Gastroesophageal sphincter (tissue), 4 donors: ENCODE measurements around the gene CIAO2A. TPM values are rescaled to one million over a fixed set of nuclear protein-coding genes. Genes with fewer than 3 reads are reported as not detected.
A peak's percentile ranks its signal among the peaks of the same experiment; 100 is the strongest.

Experiments used
- ATAC-seq: fragments of 150-250 bp; one replicate; pipeline ENCODE4 v1.9.1; 2016; ENCODE audit warnings: mild to moderate bottlenecking, moderate library complexity
- H3K27ac ChIP-seq, 4 donors: fragments of 200-600 bp; sonication (generic) in 3 of 4; 1 replicate in 3 of 4; 2 replicates in 1 of 4; pipeline ENCODE4 v1.5.1; 2016 to 2019
- H3K27me3 ChIP-seq: fragments of 200-600 bp; sonication (generic); one replicate; pipeline ENCODE4 v1.5.1; 2019
- H3K36me3 ChIP-seq, 2 donors: fragments of 200-600 bp; sonication (generic); one replicate each; pipeline ENCODE4 v1.5.1; 2019; ENCODE audit warnings: control low read depth in 1 of 2
- H3K4me1 ChIP-seq, 3 donors: fragments of 200-600 bp; sonication (generic); 1 replicate in 2 of 3; 2 replicates in 1 of 3; pipeline ENCODE4 v1.5.1; 2016 to 2019; ENCODE audit warnings: control low read depth in 2 of 3
- H3K4me3 ChIP-seq, 2 donors: fragments of 200-600 bp; sonication (generic); one replicate each; pipeline ENCODE4 v1.5.1; 2019; ENCODE audit warnings: mild to moderate bottlenecking in 1 of 2, moderate library complexity in 1 of 2
- H3K9me3 ChIP-seq, 3 donors: fragments of 200-600 bp; sonication (generic); one replicate each; pipeline ENCODE4 v1.5.1; 2017 to 2019; ENCODE audit warnings: control low read depth in 2 of 3
- EP300 ChIP-seq: sonication (generic); formaldehyde crosslinking; IDR thresholded peaks from one replicate; pipeline ENCODE4 v1.6.1; 2017; ENCODE audit warnings: antibody characterized with exemption, mild to moderate bottlenecking
- POLR2A ChIP-seq, 2 donors: fragments of 450-650 bp; IDR thresholded peaks; one replicate each; pipeline ENCODE4 v1.6.1; 2017; ENCODE audit warnings: antibody characterized with exemption in 2 of 2, mild to moderate bottlenecking in 2 of 2, moderate library complexity in 1 of 2
- POLR2AphosphoS5 ChIP-seq: sonication (generic); formaldehyde crosslinking; IDR thresholded peaks from one replicate; pipeline ENCODE4 v1.6.1; 2017; ENCODE audit warnings: antibody characterized with exemption
- WGBS, 2 donors: methylation state at CpG; one replicate each; pipeline ENCODE4 v1.1.5; 2018; ENCODE audit warnings: low coverage in 1 of 2; 5-methylcytosine and 5-hydroxymethylcytosine counted together
- total RNA-seq, 4 donors: library from RNA; depleted of rRNA; stranded (reverse); fragments of >200 nt; gene quantifications; one replicate each; pipeline ENCODE4 v1.1.0, GENCODE V29; 2016
- TF ChIP-seq, protein P1 (sequence below), 4 experiments: fragments of 200-600 bp in 2 of 4; fragments of 450-650 bp in 2 of 4; sonication (generic) in 1 of 4; IDR thresholded peaks; one replicate each; pipeline ENCODE4 v1.5.1; 2017 to 2019; ENCODE audit warnings: antibody characterized with exemption in 4 of 4, mild to moderate bottlenecking in 2 of 4, moderate library complexity in 2 of 4

Gene CIAO2A
- total RNA-seq, 4 donors from 2014 or later, result 11.7 to 34.0 (median 27.8) TPM

DNA sequence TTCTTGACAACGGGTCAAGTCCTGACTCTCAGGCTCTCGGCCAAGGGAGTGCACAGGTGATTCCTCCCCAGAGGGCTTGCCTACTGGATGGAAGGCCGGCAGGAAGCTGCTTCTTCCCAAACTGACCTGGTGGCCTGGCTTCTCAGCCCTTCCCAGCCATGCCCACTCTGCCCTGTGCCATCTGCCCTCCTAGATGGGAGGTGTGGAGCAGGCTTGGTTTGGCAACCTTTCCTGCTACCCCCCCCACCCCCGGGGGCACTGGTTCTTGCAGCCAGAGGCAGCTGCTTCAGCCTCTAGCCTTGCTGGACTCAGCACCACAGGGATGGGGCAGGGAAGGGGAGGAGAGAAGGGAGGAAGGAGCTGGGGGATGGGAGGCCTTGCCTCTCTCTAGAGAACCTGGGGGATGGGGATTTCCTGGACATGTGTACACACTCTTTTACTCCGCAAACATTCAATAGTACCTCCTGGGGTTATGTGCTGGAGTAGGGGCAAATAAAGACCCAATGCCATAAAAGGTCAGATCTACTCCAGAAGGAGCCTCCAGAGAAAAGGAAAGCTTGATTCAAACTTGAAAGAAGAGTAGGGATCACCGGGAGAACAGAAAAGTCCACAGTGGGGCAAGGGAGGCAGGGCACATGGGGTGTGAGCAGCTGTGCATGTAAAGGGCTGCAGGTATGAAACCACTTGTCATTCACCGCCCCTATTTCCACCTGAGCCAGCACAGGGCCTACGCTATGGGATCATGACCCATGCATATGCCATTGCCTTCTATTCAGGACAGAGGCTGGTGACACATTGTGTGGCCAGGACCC is 43.2 kb downstream of the CIAO2A start:
- TF ChIP-seq POLR2AphosphoS5 (no peak), POLR2A (IDR thresholded peaks at IDR 0.05) (no peak), EP300 (no peak)
- TF ChIP-seq, protein P1, sequence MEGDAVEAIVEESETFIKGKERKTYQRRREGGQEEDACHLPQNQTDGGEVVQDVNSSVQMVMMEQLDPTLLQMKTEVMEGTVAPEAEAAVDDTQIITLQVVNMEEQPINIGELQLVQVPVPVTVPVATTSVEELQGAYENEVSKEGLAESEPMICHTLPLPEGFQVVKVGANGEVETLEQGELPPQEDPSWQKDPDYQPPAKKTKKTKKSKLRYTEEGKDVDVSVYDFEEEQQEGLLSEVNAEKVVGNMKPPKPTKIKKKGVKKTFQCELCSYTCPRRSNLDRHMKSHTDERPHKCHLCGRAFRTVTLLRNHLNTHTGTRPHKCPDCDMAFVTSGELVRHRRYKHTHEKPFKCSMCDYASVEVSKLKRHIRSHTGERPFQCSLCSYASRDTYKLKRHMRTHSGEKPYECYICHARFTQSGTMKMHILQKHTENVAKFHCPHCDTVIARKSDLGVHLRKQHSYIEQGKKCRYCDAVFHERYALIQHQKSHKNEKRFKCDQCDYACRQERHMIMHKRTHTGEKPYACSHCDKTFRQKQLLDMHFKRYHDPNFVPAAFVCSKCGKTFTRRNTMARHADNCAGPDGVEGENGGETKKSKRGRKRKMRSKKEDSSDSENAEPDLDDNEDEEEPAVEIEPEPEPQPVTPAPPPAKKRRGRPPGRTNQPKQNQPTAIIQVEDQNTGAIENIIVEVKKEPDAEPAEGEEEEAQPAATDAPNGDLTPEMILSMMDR (IDR thresholded peaks at IDR 0.05), result no peak
- Histone ChIP-seq H3K36me3 (no peaks in the 10 kb centered on the region), H3K27me3 (peaks cover 20% of the 10 kb centered on the region), H3K27ac (no peak overlapping the region), H3K4me1 (peaks cover 0 to 14% (median 6%) of the 10 kb centered on the region in 3 donors), H3K4me3 (no peak overlapping the region), H3K9me3 (no peaks in the 10 kb centered on the region)
- WGBS, 2 donors, result 83 to 95% methylated on average over 1 to 4 of the region's 8 CpGs
- no peak for ATAC-seq

DNA sequence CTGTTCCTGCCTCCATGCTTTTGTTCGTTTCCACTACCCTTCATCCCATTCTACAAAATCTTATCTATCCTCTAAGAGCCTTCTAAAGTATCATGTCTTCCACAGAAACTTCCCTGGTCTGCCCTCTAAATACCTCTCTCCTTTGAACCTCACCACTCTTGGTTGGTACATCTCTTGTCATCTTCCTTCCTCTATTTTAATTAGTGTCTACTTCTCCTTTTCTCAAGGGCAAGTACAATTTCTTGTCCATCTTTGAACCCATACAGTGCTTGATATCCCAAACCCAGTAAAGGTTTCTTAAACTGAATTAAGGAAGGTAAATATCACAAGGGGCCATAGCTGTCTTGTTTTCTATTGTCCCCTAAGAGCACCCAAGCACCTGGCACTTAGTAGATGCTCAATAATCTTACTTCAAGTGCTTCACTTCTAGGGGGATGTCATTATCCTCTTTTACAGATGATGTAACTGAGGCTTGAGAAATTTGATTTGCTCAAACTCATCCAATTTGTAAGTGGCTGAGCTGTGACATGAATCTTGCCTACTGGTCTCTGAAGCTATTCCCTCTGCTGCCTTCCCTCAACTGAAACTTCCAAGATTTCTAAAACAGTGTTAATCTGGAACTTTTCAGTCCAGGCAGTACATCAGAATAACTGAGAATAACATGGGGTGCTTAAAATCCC is 44.7 kb downstream of the CIAO2A start:
- ATAC-seq, result no peak
- no peak overlapping the region for H3K27ac ChIP-seq
- peaks cover 20% of the 10 kb centered on the region for H3K27me3 ChIP-seq
- WGBS, 2 donors, result 57% methylated on average over 1 of the region's 1 CpG
- H3K4me1 ChIP-seq, result peaks cover 0 to 21% (median 6%) of the 10 kb centered on the region in 3 donors
- no peak overlapping the region for H3K4me3 ChIP-seq
- no peaks in the 10 kb centered on the region for H3K9me3 ChIP-seq
- TF ChIP-seq EP300, result no peak
- no peak for TF ChIP-seq POLR2A (IDR thresholded peaks at IDR 0.05)
- TF ChIP-seq POLR2AphosphoS5, result no peak
- TF ChIP-seq, protein P1 (IDR thresholded peaks at IDR 0.05), result no peak
- H3K36me3 ChIP-seq, result no peaks in the 10 kb centered on the region

DNA sequence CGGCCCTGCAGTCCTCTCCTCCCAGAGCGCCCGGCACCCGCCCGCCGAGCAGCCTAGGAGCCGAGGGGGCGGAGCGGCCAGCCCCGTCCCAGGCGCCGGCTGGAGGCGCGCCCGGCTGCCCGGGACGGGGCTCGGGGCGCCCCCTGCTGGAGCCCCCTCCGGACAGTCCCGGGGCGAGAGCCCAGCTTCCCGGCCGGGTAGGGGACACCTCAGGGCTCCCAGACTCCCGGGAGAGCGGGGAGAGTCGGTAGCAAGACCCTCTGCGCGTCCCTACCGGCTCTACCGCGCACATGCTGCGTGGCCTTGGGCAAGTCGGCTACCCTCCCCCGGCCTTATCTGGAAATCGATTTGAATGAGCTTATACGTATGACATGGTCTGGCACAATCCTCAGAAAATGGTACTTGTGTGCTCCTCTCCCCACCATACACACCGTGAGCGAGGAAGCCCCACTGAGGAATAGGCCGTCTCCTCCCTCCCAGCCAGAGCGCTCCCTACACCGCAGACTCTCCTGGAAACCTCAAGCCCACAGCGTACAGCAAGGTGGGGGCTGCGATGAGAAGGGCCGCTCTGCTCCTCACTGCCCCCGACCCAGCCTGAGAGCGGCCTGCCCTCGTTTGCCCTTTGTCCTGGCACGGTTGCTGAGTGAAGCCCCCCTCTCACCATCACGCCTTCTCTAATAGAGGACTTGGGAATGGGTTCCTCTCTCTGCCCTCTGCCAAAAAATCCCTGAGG is 47.1 kb downstream of the CIAO2A start, which contains the start of gene DAPK2:
DAPK2 (minus strand) TSS at position 65 of the 733 bp plus-strand sequence. CDS start 6,224 bp downstream, outside the sequence.
- ATAC-seq, result peak; percentile 91
- H3K27me3 ChIP-seq, result peaks cover 20% of the 10 kb centered on the region
- peak within 1 kb of the TSS in 1 of 4 donors; percentile 64 for H3K27ac ChIP-seq
- H3K4me1 ChIP-seq, result peaks cover 0 to 21% (median 6%) of the 10 kb centered on the region in 3 donors
- WGBS, 2 donors, result 26% methylated on average over 8 of the region's 50 CpGs; no CpG with 5 or more reads in 1 of the 2 donors
- no peaks in the 10 kb centered on the region for H3K36me3 ChIP-seq
- H3K9me3 ChIP-seq, result no peaks in the 10 kb centered on the region
- H3K4me3 ChIP-seq, result peak within 1 kb of the TSS; percentile 42 to 63
- TF ChIP-seq, protein P1 (IDR thresholded peaks at IDR 0.05), result peak; percentile 38 to 79 (median 72)
- no peak for TF ChIP-seq POLR2A (IDR thresholded peaks at IDR 0.05)

DNA sequence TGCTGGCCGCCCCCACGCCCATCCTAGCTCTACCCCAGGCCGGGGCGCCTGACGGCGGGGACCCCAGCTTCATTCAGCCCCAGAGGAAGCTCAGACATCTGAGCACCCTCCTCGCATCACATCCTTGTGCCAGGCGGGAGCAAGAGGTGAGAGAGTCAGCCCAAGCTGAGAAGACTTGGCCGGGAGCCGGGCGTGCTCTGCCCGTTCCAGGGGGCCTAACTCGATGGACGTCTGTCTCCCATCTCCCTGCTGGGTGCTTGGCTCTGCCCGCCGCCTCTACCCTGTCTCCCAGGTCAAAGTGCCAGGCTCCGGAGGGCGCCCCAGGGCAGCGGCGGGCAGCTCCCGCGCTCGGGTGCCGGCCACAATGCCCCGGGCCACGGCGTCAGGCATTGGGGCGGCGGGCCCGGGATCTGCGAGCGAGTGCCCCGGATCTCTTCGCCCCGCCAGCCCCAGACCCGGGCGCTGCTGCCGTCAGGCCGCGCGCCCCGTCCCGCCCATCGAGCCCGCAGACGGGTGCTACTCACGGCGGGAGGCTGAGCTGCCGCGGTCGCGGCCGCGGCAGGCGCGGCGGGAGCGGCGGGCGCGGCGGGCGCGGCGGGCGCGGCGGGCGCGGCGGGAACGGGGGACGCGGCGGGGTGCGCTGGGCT is 47.7 kb downstream of the CIAO2A start:
- Histone ChIP-seq H3K9me3 (no peaks in the 10 kb centered on the region), H3K4me3 (peak overlapping the region; percentile 42 to 63), H3K27ac (peak overlapping the region in 1 of 4 donors; percentile 64), H3K27me3 (peaks cover 20% of the 10 kb centered on the region), H3K4me1 (peaks cover 0 to 21% (median 6%) of the 10 kb centered on the region in 3 donors), H3K36me3 (no peaks in the 10 kb centered on the region)
- WGBS, 2 donors, result 60% methylated on average over 1 of the region's 76 CpGs; no CpG with 5 or more reads in 1 of the 2 donors
- ATAC-seq, result peak; percentile 24
- TF ChIP-seq EP300 (no peak), POLR2AphosphoS5 (no peak), POLR2A (IDR thresholded peaks at IDR 0.05) (no peak)
- TF ChIP-seq, protein P1 (IDR thresholded peaks at IDR 0.05), result no peak
